Measurements from ENCODE around the gene CSNK1A1.
"Not testable (repeated sequence)": the region's sequence is repeated elsewhere in the genome, so short reads cannot be mapped to it uniquely, and the experiment has no call there.

The CSNK1A1 gene

DNA sequence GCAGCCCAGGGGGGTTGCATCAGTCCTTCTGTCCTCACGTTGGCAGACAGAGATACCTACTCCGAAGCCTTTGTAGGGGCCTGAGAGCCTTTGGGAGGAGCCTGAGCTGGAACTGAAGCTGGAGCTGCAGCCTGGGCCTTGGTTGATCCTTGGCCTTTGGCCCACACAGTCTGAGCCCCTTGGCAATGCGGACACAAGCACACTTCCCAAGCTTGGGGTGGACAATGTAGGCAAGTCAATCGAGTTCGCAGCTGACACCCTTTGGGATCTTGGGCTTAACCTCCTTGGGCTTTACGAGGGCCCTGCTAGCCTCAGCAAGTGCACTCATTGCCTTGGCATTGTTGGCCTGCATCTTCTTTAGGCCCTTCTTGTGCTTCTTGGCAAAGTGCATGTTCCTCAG lies 5.9 kb downstream of the CSNK1A1 start:
- TF ChIP-seq BHLHE40 (IDR thresholded peaks at IDR 0.05; ENCODE audit: borderline replicate concordance), result no peak
- no peak for TF ChIP-seq FOXM1 (IDR thresholded peaks at IDR 0.05; ENCODE audit: borderline replicate concordance)
- no peak for TF ChIP-seq CTBP1 (IDR thresholded peaks at IDR 0.05; ENCODE audit: borderline replicate concordance)
- TF ChIP-seq ARNT (IDR thresholded peaks at IDR 0.05), result no peak
- TF ChIP-seq ELF4 (IDR thresholded peaks at IDR 0.05), result no peak
- TF ChIP-seq, protein P1, sequence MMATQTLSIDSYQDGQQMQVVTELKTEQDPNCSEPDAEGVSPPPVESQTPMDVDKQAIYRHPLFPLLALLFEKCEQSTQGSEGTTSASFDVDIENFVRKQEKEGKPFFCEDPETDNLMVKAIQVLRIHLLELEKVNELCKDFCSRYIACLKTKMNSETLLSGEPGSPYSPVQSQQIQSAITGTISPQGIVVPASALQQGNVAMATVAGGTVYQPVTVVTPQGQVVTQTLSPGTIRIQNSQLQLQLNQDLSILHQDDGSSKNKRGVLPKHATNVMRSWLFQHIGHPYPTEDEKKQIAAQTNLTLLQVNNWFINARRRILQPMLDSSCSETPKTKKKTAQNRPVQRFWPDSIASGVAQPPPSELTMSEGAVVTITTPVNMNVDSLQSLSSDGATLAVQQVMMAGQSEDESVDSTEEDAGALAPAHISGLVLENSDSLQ (IDR thresholded peaks at IDR 0.05), result no peak
- TF ChIP-seq SUZ12 (IDR thresholded peaks at IDR 0.05), result no peak
- TF ChIP-seq FOXA1 (IDR thresholded peaks at IDR 0.05), result no peak
- ChIA-PET POLR2A (no interaction called here), CTCF (interaction anchor here (0.6 kb wide), 1 partner anchor 253 kb away, joined by 3 read pairs; no protein-coding TSS in a partner anchor)
- no peak for DNase-seq (ENCODE audit: extremely low spot score)

DNA sequence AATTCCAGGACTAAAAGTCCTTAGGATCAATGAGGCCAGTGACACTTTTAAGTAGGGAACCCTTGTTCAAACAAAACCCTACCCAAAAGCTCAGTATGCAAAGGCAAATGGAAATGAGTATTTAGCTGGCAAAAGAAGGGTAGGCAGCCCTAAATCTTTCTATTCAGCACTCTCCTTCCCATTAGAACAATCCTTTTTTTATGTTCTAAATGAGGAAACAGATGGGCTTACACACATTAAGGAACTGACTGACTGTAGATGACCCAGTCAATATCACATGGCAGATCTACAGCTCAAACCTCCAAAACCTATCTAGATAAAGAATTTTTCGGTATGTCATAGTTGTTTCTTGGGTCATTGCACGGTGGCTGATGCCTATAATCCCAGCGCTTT lies 7.2 kb downstream of the CSNK1A1 start:
- ChIA-PET CTCF (interaction anchor here (0.6 to 1.1 kb wide), 2 partner anchors 176 to 184 kb away, joined by 3 read pairs; no protein-coding TSS in a partner anchor), POLR2A (interaction anchor here (0.8 to 1.8 kb wide), 4 partner anchors 8 to 101 kb away, joined by 3 to 4 read pairs (median 4); partner anchors contain the start of gene CSNK1A1)
- DNase-seq (ENCODE audit: extremely low spot score), result no peak
- TF ChIP-seq ARNT (IDR thresholded peaks at IDR 0.05), result no peak
- no peak for TF ChIP-seq TARDBP (IDR thresholded peaks at IDR 0.05)
- TF ChIP-seq HDGF (IDR thresholded peaks at IDR 0.05; ENCODE audit: borderline replicate concordance), result no peak
- no peak for TF ChIP-seq FOXA1 (IDR thresholded peaks at IDR 0.05)
- no peak for TF ChIP-seq NFRKB (IDR thresholded peaks at IDR 0.05)
- no peak for TF ChIP-seq CTBP1 (IDR thresholded peaks at IDR 0.05; ENCODE audit: borderline replicate concordance)
- TF ChIP-seq ELF4 (IDR thresholded peaks at IDR 0.05), result no peak
- TF ChIP-seq LEF1 (IDR thresholded peaks at IDR 0.05; ENCODE audit: borderline replicate concordance), result no peak
- TF ChIP-seq FOXK2 (IDR thresholded peaks at IDR 0.05), result no peak
- no peak for TF ChIP-seq FOXM1 (IDR thresholded peaks at IDR 0.05; ENCODE audit: borderline replicate concordance)
- TF ChIP-seq ZNF384 (IDR thresholded peaks at IDR 0.05), result no peak

DNA sequence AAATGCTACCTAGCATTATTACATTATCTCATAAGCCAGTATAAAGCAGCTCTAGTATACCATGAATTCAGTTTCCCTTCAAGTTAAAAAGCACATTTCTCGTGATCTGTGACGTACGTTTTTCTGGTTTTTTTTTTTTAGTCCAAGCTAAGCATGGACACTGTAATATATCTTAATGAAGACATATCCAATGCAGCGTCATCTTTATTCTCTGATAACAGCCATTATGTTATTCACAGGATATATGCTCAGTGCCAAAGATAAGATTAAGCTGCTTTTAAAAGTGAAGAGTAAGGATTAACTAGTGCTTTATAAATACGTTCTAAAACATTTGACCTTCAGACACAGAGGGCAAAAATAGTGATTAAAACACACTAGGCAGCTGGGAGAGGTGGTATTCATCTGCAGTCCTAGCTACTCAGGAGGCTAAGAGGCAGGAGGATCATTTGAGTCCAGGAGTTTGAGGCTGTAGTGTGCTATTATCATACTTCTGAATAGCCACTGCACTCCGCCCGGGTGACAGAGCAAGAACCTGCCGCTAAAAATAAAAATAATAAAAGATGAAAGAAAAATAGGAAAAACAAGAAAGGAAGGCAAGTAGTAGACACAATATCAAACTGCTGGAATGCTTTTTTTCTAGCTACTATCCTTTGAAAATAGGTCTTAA lies 7.7 kb downstream of the CSNK1A1 start:
- POLR2A ChIA-PET, result interaction anchor here (0.8 to 1.8 kb wide), 5 partner anchors 8 to 198 kb away, joined by 3 to 4 read pairs (median 3); partner anchors contain the start of genes CSNK1A1 and GRPEL2
- TF ChIP-seq FOXK2 (IDR thresholded peaks at IDR 0.05) (no peak), NFRKB (IDR thresholded peaks at IDR 0.05) (no peak), FOXA1 (IDR thresholded peaks at IDR 0.05) (no peak)
- CTCF ChIA-PET, result interaction anchor here (0.6 to 1.6 kb wide), 3 partner anchors 8 to 185 kb away, joined by 3 to 4 read pairs (median 3); partner anchors contain the start of gene CSNK1A1
- DNase-seq (ENCODE audit: extremely low spot score), result no peak

DNA sequence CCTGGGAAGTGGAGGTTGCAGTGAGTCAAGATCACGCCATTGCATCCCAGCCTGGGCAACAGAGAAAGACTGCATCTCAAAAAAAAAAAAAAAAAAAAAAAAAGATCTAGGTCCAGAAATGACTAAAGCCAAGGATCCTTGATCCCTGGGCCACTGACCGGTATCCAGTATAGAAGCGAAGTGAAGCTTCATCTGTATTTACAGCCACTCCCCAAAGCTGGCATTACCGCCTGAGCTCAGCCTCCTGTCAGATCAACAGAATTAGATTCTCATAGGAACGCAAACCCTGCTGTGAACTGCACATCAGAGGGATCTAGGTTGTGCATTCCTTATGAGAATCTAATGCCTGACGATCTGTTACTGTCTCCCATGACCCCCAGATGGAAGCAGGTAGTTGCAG lies 9.3 kb downstream of the CSNK1A1 start:
- TF ChIP-seq ZNF384 (IDR thresholded peaks at IDR 0.05) (no peak), TARDBP (IDR thresholded peaks at IDR 0.05) (no peak), L3MBTL2 (conservative IDR thresholded peaks at IDR 0.05) (no peak), FOXA1 (IDR thresholded peaks at IDR 0.05) (no peak), SUZ12 (IDR thresholded peaks at IDR 0.05) (no peak), FOXM1 (IDR thresholded peaks at IDR 0.05; ENCODE audit: borderline replicate concordance) (no peak), CTBP1 (IDR thresholded peaks at IDR 0.05; ENCODE audit: borderline replicate concordance) (no peak), FOXK2 (IDR thresholded peaks at IDR 0.05) (no peak), ARNT (IDR thresholded peaks at IDR 0.05) (no peak), BHLHE40 (IDR thresholded peaks at IDR 0.05; ENCODE audit: borderline replicate concordance) (no peak), SP1 (IDR thresholded peaks at IDR 0.05) (no peak), LEF1 (IDR thresholded peaks at IDR 0.05; ENCODE audit: borderline replicate concordance) (no peak)
- TF ChIP-seq, protein P1 (IDR thresholded peaks at IDR 0.05), result no peak
- no peak for DNase-seq (ENCODE audit: extremely low spot score)
- CTCF ChIA-PET, result interaction anchor here (0.6 to 1.6 kb wide), 2 partner anchors 10 to 310 kb away, joined by 4 to 7 read pairs; partner anchors contain the start of gene CSNK1A1
- POLR2A ChIA-PET, result interaction anchor here (1.2 to 1.4 kb wide), 2 partner anchors 9 to 15 kb away, joined by 3 read pairs; partner anchors contain the start of gene CSNK1A1

DNA sequence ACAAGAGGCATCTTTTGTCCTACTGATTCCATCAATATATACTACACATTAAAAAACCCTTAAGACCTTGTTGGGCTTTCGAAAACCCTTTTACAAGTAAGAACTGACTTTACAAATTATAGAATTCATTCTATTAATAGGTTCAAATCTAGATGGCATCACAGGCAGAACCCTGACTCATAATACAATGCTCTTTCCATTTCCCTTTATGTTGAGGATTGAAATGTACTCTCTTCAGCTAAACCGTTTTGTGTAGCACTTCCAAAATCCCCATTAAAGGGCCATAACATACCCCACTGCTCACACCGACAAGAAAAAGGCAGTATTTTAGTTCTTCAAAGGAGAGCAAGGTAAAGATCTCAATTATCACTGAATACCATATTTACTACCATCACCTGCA lies 11.2 kb downstream of the CSNK1A1 start:
- no peak for TF ChIP-seq ZNF384 (IDR thresholded peaks at IDR 0.05)
- no peak for TF ChIP-seq HDGF (IDR thresholded peaks at IDR 0.05; ENCODE audit: borderline replicate concordance)
- TF ChIP-seq, protein P1 (IDR thresholded peaks at IDR 0.05), result no peak
- no peak for TF ChIP-seq FOXA1 (IDR thresholded peaks at IDR 0.05)
- no peak for TF ChIP-seq SP1 (IDR thresholded peaks at IDR 0.05)
- no peak for TF ChIP-seq ARNT (IDR thresholded peaks at IDR 0.05)
- TF ChIP-seq CTBP1 (IDR thresholded peaks at IDR 0.05; ENCODE audit: borderline replicate concordance), result no peak
- no peak for TF ChIP-seq ELF4 (IDR thresholded peaks at IDR 0.05)
- no peak for TF ChIP-seq BHLHE40 (IDR thresholded peaks at IDR 0.05; ENCODE audit: borderline replicate concordance)
- TF ChIP-seq NFRKB (IDR thresholded peaks at IDR 0.05), result no peak
- TF ChIP-seq L3MBTL2 (conservative IDR thresholded peaks at IDR 0.05), result no peak
- no peak for TF ChIP-seq TARDBP (IDR thresholded peaks at IDR 0.05)
- no peak for TF ChIP-seq FOXK2 (IDR thresholded peaks at IDR 0.05)
- no peak for TF ChIP-seq LEF1 (IDR thresholded peaks at IDR 0.05; ENCODE audit: borderline replicate concordance)
- no peak for TF ChIP-seq SUZ12 (IDR thresholded peaks at IDR 0.05)
- TF ChIP-seq FOXM1 (IDR thresholded peaks at IDR 0.05; ENCODE audit: borderline replicate concordance), result no peak
- no peak for DNase-seq (ENCODE audit: extremely low spot score)
- CTCF ChIA-PET, result no interaction called here
- POLR2A ChIA-PET, result interaction anchor here (1.9 kb wide), 1 partner anchor 11 kb away, joined by 7 read pairs; the partner anchor contains the start of gene CSNK1A1

DNA sequence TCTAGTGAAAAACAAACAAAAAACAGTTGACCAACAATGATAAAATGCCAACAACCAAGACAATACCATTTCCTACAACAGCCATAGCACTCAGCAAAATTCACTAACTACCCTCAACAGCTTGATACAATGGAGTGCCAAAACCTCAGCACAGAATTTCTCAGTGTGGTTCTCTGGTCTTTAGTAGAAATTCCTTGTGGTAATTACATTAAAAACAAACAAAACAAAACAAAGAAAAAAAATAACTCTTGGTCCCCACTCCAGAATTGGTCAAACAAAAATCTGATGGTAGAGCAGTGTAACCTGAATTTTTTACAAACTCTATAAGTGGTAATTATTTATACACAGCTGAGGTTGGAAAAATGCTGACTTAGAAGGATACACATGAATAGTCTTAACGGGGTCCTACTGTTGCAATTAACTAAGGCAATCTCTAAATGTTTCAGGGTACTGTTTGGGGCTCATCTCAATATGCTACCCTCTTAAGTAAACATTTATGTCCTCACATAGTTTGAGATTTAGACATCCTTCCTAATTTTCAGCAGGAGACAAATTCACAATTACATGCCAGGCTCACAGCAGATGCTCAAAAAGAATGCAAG lies 13.8 kb downstream of the CSNK1A1 start:
- CTCF ChIA-PET, result no interaction called here
- POLR2A ChIA-PET, result no interaction called here
- DNase-seq (ENCODE audit: extremely low spot score), result no peak
- TF ChIP-seq FOXM1 (IDR thresholded peaks at IDR 0.05; ENCODE audit: borderline replicate concordance) (no peak), ZNF384 (IDR thresholded peaks at IDR 0.05) (no peak)

DNA sequence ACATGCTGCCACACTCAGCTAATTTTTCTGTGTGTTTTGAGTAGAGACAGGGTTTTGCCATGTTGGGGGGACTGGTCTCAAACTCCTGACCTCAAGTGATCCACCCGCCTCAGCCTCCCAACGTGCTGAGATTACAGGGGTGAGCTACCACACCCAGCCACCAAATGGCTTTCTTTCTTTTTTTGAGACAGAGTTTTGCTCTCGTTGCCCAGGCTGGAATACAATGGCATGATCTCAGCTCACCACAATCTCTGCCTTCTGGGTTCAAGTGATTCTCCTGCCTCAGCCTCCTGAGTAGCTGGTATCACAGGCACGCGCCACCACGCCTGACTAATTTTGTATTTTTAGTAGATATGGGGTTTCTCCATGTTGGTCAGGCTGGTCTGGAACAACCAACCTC lies 15.5 kb downstream of the CSNK1A1 start:
- DNase-seq (ENCODE audit: extremely low spot score), result not testable (repeated sequence)
- CTCF ChIA-PET, result interaction anchor here (0.7 to 0.8 kb wide), 2 partner anchors 8 to 322 kb away, joined by 3 to 4 read pairs; no protein-coding TSS in a partner anchor
- POLR2A ChIA-PET, result interaction anchor here (0.9 to 1.2 kb wide), 3 partner anchors 9 to 16 kb away, joined by 3 to 7 read pairs (median 3); partner anchors contain the start of gene CSNK1A1

Data from HEK293T (cell line).